ENCODE data around the gene JPT1.

Gene JPT1

GRCh38 chr17:75093548-75094158, 60.7 kb downstream of the JPT1 start:
- Mint-ChIP-seq H3K36me3 (ENCODE audit: low read depth) (peaks cover 4% of the 10 kb centered on the region), H3K9me3 (no peaks in the 10 kb centered on the region), H3K4me1 (peaks cover 58% of the 10 kb centered on the region), H3K27me3 (ENCODE audit: low read depth, poor library complexity) (no peaks in the 10 kb centered on the region), H3K27ac (peak overlapping the region; percentile 39), H3K4me3 (no peak overlapping the region)
- no peak for TF ChIP-seq CTCF (IDR thresholded peaks at IDR 0.05)
- no peak for DNase-seq

DNA sequence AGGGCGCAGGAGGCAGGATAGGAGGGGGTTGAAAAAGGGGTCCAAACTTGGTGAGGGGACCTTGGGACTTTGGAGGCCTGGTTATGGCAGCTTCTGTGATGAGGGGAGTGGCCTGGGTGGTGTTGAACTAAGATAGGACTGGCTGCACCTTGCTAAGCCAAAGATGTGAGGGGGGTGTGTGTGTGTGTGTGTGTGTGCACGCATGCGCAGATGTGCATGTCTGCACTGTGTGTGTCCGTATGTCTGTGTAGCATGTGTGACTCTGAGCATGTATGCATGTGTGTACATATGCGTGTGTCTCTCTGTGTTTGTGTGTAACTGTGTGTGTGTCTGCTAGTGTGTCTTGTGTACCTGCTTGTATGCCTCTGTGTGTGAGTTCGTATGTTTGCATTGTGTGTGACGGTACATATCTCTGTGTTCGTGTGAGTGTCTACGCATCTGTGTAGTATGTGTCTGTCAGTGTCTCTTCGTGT, 62.4 kb downstream of the JPT1 start:
- H3K27ac Mint-ChIP-seq = peak overlapping the region; percentile 70
- no peaks in the 10 kb centered on the region for H3K36me3 Mint-ChIP-seq (ENCODE audit: low read depth)
- no peaks in the 10 kb centered on the region for H3K27me3 Mint-ChIP-seq (ENCODE audit: low read depth, poor library complexity)
- no peak for DNase-seq
- H3K4me3 Mint-ChIP-seq = peak overlapping the region; percentile 41
- no peaks in the 10 kb centered on the region for H3K9me3 Mint-ChIP-seq
- H3K4me1 Mint-ChIP-seq = peaks cover 57% of the 10 kb centered on the region
- TF ChIP-seq CTCF (IDR thresholded peaks at IDR 0.05) = no peak

DNA sequence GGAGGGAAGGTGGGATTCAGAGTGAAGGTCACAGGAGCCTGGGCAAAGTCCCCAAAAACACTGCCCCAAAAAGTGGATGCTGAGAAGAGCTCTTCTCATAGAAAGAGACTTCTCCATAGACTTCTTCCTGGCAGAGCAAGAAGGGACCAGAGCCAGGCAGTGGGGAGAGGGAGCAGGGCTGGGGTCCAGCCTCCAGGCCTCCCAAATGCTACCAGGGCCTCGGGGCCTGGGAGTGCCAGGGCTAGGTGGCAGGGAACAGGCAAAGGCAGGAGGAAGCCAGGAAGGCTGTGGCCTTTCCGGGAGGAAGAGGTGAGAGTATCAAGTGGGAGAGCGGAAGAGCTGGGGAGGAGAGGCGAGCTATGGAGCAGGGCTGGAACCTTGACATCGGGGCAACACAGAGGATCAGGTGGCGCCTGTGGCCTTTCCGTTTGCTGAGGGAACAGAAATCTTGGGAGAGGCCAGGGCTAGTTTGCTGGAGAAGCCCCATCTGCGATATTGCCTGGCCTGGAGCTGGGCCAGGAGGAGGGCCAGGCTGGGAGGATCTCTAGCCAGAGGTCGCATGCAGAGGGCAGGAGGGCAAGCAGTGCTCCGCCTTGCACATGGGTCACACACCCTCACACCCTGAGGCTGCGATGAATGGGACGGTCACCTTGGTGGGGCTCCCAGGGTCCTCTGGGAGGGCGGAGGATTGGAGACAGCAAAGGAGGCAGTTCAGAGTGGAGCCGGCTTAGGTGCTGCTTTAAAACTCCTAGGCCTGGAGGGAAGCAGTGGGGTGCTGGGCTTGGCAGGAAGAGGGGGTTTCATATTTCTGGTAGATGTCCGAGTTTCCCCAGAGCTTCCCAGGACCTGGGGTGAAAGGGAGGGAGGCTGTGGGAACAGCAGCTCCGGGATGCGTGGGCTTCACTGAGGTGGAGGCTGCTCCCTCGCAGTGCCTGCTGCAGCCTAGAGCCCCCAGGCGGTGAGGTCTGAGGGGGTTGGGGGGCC, 63.1 kb downstream of the JPT1 start:
- peaks cover 64% of the 10 kb centered on the region for H3K4me1 Mint-ChIP-seq
- no peak for TF ChIP-seq CTCF (IDR thresholded peaks at IDR 0.05)
- peak overlapping the region; percentile 41 for H3K4me3 Mint-ChIP-seq
- H3K9me3 Mint-ChIP-seq = no peaks in the 10 kb centered on the region
- no peaks in the 10 kb centered on the region for H3K27me3 Mint-ChIP-seq (ENCODE audit: low read depth, poor library complexity)
- peak; percentile 30 for DNase-seq
- no peaks in the 10 kb centered on the region for H3K36me3 Mint-ChIP-seq (ENCODE audit: low read depth)
- peak overlapping the region; percentile 70 for H3K27ac Mint-ChIP-seq

GRCh38 chr17:75088465-75089417, 65.6 kb downstream of the JPT1 start:
- peaks cover 79% of the 10 kb centered on the region for H3K4me1 Mint-ChIP-seq
- H3K9me3 Mint-ChIP-seq = no peaks in the 10 kb centered on the region
- DNase-seq = no peak
- peak overlapping the region; percentile 80 for H3K4me3 Mint-ChIP-seq
- H3K27ac Mint-ChIP-seq = peak overlapping the region; percentile 69
- peaks cover 6% of the 10 kb centered on the region for H3K27me3 Mint-ChIP-seq (ENCODE audit: low read depth, poor library complexity)
- no peak for TF ChIP-seq CTCF (IDR thresholded peaks at IDR 0.05)
- no peaks in the 10 kb centered on the region for H3K36me3 Mint-ChIP-seq (ENCODE audit: low read depth)

- no peaks in the 10 kb centered on the region for H3K36me3 Mint-ChIP-seq (ENCODE audit: low read depth)
- H3K4me3 Mint-ChIP-seq = peak within 1 kb of the TSS; percentile 80
- peak; percentile 93 for DNase-seq
- peak within 1 kb of the TSS; percentile 90 for H3K27ac Mint-ChIP-seq
- H3K4me1 Mint-ChIP-seq = peaks cover 75% of the 10 kb centered on the region
- no peaks in the 10 kb centered on the region for H3K9me3 Mint-ChIP-seq
- peaks cover 7% of the 10 kb centered on the region for H3K27me3 Mint-ChIP-seq (ENCODE audit: low read depth, poor library complexity)
- no peak for TF ChIP-seq CTCF (IDR thresholded peaks at IDR 0.05)
Observed at GRCh38 chr17:75087558-75088453, 66.5 kb downstream of the JPT1 start, which contains the start of gene SLC16A5. TSS of gene SLC16A5 (plus strand) at chr17:75087954. CDS start at chr17:75093637, 5,683 bp downstream.
